SK-N-MC (cell line): Measurements from ENCODE around the gene PRKG1.

Experiments used
- EZH2 ChIP-seq: fragments of 200-600 bp; sonication (generic); IDR thresholded peaks from one replicate; pipeline ENCODE4 v1.6.1; 2017; ENCODE audit warnings: antibody characterized with exemption
- POLR2AphosphoS5 ChIP-seq: IDR thresholded peaks from 2 replicates; pipeline ENCODE4 v1.6.1; 2012; ENCODE audit warnings: mild to moderate bottlenecking, low read depth, low read length, borderline replicate concordance

DNA sequence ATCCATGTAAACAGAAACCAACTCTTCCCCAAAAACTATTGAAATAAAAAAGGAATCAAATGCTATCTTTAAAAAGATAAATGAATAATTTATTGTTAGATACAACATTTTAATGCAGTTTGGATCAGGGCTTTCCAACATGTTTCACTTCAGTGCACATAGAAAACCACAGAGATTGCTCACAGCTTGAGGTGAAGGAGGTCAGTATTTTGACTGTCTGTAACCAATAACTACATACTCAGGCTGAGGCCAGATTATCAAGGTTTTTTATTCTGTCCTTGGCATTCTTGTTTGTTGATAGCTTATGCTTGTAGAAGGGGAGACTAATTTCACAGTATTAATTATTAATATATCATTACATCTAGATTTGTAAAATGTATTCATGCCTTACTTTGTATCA is 195.5 kb downstream of the PRKG1 start:
- TF ChIP-seq POLR2AphosphoS5 = no peak
- TF ChIP-seq EZH2 = no peak
